ENCODE data around the gene SUCNR1. TPM values are rescaled to one million over a fixed set of nuclear protein-coding genes. Genes with fewer than 3 reads are reported as not detected.

The SUCNR1 gene
- total RNA-seq, 1 experiment from 2014 or later, result not detected

DNA sequence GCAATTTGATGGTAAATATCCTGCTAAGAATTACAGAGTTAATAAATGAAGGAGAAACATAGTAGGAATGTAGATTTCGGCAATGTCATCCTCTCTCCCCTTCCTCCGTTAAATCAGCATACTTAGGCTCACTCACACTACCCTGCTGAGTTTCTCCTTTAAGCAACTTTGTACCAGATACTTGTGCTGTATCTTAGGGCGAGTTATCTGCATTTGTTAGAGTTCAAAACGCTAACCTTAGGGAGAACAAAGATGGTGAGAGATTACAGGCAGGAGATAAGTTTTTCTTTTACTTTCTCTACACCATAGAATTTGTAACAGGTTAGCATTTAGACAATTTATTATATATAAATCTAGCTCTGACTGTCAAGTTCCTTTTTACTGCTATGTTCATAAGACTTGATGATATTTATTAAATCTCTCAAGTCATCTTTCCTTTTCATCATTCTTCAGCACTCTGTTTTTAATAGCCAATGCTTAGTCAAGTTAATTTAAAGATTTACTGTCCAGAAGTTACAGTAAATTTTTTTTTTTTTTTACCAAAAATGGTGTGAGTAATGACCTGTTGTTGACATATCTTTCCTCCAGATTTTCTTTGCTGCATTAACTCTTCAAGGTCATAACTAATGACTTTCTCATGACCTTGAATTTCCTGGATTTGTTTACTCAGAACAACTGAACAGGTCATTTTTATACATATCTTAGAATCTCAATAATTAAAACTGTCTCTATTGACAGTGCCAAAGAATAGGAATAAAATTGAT lies 22.2 kb downstream of the SUCNR1 start:
- Histone ChIP-seq H2BK15ac (ENCODE audit: low read depth, low read length) (no peak overlapping the region), H2AK5ac (ENCODE audit: insufficient read length, low read length) (no peak overlapping the region), H2AFZ (ENCODE audit: low read length) (no peak overlapping the region)

More for the DNA sequence above, 22.2 kb downstream of the SUCNR1 start:
- Histone ChIP-seq H3K9ac (ENCODE audit: extremely low read depth, insufficient read length, low read length) (no peak overlapping the region), H2BK5ac (ENCODE audit: insufficient read length, low read length) (no peak overlapping the region), H4K91ac (ENCODE audit: insufficient read length, low read depth, low read length) (no peak overlapping the region), H4K5ac (ENCODE audit: insufficient read length, low read depth, low read length) (no peak overlapping the region), H3K27ac (ENCODE audit: insufficient read length, low read depth, low read length) (no peak overlapping the region), H3K4me2 (ENCODE audit: insufficient read depth, insufficient read length, low read length) (no peak overlapping the region), H2BK20ac (ENCODE audit: low read depth, low read length, poor library complexity, severe bottlenecking) (no peak overlapping the region), H3K4me1 (ENCODE audit: insufficient read depth, low read length) (no peaks in the 10 kb centered on the region), H3K79me2 (ENCODE audit: insufficient read depth, low read length) (no peaks in the 10 kb centered on the region), H3K23me2 (ENCODE audit: insufficient read length, low read depth, low read length, poor library complexity, severe bottlenecking) (no peaks in the 10 kb centered on the region), H3K79me1 (ENCODE audit: insufficient read depth, low read depth, low read length, poor library complexity, severe bottlenecking) (no peaks in the 10 kb centered on the region), H3K14ac (ENCODE audit: insufficient read depth, low read length) (no peak overlapping the region), H3K23ac (ENCODE audit: insufficient read length, low read depth, low read length) (no peak overlapping the region), H3K9me3 (ENCODE audit: control insufficient read depth, low read depth, low read length) (no peaks in the 10 kb centered on the region), H4K20me1 (ENCODE audit: control insufficient read depth, insufficient read depth, insufficient read length) (no peaks in the 10 kb centered on the region), H3K56ac (ENCODE audit: insufficient read length, low read depth, low read length) (no peak overlapping the region), H2BK120ac (ENCODE audit: low read depth, low read length, poor library complexity, severe bottlenecking) (no peak overlapping the region), H3K18ac (ENCODE audit: insufficient read length, low read depth, low read length) (no peak overlapping the region), H4K8ac (replicated peaks; ENCODE audit: insufficient read length, low read depth, low read length) (no peak overlapping the region), H2BK12ac (ENCODE audit: insufficient read length, low read depth, low read length) (no peak overlapping the region), H3K4ac (ENCODE audit: low read depth, low read length) (no peak overlapping the region), H3T11ph (ENCODE audit: low read length) (no peak overlapping the region), H3K27me3 (ENCODE audit: insufficient read depth, low read length) (no peaks in the 10 kb centered on the region)
- no peak for DNase-seq
- TF ChIP-seq, protein P1, sequence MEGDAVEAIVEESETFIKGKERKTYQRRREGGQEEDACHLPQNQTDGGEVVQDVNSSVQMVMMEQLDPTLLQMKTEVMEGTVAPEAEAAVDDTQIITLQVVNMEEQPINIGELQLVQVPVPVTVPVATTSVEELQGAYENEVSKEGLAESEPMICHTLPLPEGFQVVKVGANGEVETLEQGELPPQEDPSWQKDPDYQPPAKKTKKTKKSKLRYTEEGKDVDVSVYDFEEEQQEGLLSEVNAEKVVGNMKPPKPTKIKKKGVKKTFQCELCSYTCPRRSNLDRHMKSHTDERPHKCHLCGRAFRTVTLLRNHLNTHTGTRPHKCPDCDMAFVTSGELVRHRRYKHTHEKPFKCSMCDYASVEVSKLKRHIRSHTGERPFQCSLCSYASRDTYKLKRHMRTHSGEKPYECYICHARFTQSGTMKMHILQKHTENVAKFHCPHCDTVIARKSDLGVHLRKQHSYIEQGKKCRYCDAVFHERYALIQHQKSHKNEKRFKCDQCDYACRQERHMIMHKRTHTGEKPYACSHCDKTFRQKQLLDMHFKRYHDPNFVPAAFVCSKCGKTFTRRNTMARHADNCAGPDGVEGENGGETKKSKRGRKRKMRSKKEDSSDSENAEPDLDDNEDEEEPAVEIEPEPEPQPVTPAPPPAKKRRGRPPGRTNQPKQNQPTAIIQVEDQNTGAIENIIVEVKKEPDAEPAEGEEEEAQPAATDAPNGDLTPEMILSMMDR (conservative IDR thresholded peaks at IDR 0.05), result no peak
- Mint-ChIP-seq H3K27ac (no peak overlapping the region), H3K4me1 (peaks cover 13 to 17% of the 10 kb centered on the region in 2 experiments), H3K4me3 (peak overlapping the region in 1 of 2 experiments; percentile 22; a peak in 1 of 5 replicates), H3K36me3 (ENCODE audit: insufficient read depth in 1 of 3, low read depth in 3 of 3) (no peaks in the 10 kb centered on the region; a peak in 1 of 7 replicates), H3K27me3 (ENCODE audit: low read depth) (peaks cover 6% of the 10 kb centered on the region), H3K9me3 (peaks cover 0 to 3% of the 10 kb centered on the region in 2 experiments; a peak in 1 of 5 replicates)
- no CpG with 5 or more reads among the region's 4 CpGs for WGBS (ENCODE audit: extremely low coverage, insufficient read length, low lambda C conversion rate)

All from H9 (cell line).